HG02885 (cell line): ENCODE results near the gene RNF225.
A peak's percentile ranks its signal among the peaks of the same experiment; 100 is the strongest.
"Not testable (repeated sequence)": the region's sequence is repeated elsewhere in the genome, so short reads cannot be mapped to it uniquely, and the experiment has no call there.

Experiments
- ATAC-seq: cut with Tn5 transposase; IDR thresholded peaks from one replicate; pipeline ENCODE4 v1.9.1; 2021; ENCODE audit warnings: mild to moderate bottlenecking; ENCODE audit not compliant: unreplicated experiment, poor library complexity

The RNF225 gene

GRCh38 chr19:58361900-58362271 is 33.6 kb upstream of the RNF225 start:
- ATAC-seq = no peak

GRCh38 chr19:58362272-58362994 is 33.0 kb upstream of the RNF225 start, which contains the start of gene ZNF497:
TSS of gene ZNF497 (minus strand) at chr19:58362751. CDS start at chr19:58357635, 5,116 bp downstream.
- ATAC-seq = peak; percentile 92

DNA sequence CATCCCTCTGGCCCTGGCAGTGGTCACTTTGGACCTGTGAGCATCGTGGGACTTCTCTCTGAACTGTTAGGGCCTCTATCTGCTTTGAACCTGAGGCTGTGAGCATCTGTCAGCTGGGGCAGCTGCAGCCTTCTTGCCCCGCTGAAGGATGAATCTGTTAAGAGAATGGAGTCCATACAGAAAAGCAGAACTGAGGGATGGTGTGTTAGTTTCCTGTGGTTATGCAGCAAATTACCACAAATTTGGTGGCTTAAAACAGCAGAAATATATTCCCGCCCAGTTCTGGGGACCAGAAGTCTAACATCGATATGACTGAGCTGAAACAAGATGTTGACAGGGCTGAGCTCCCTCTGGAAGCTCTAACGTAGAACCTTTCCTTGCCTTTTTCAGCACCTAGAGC is 31.3 kb upstream of the RNF225 start:
- no peak for ATAC-seq

GRCh38 chr19:58366585-58367430 is 28.6 kb upstream of the RNF225 start:
- ATAC-seq = no peak

- ATAC-seq = no peak
Measured at GRCh38 chr19:58367698-58368454, 27.6 kb upstream of the RNF225 start.

DNA sequence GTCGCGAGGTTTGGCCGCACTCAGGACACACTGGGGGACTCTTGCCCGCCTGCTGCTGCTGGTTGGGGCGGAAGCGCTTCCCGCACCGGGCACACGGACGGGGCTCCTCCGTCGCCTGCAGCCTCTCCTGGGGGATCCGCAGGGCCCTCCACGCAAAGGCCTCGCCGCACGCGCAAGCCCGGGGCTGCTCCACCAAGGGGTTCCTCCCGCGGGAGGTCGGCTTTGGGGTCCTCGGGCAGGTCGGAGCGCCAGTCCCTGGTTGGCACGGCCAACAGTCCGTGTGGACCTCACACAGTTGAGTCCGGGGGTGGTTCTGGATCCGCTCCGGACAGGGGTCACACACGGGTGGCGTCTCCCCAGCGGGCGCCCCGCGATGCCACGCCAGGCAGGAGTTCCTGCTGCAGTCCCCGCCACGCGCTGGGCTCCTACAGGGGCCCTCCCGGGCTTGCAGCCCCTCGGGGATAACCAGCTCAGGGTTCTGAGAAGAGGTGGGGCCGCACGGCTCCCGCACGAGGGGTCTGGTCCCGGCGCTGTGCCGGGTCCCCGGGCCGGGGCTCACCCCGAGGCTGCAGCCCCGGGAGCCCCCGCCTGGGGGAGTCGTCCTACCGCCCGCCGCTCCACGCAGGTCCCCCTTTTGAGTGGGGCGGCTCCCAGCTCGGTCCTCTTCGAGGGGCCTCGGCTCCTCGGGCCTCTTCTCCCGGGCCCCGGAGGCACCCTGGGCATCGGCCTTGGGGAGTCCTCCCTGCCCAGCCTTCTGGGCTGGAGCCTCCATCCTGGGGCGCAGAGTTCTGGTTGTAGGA is 26.7 kb upstream of the RNF225 start:
- no peak for ATAC-seq

- no peak for ATAC-seq
Measured at GRCh38 chr19:58372311-58373133, 22.9 kb upstream of the RNF225 start.

GRCh38 chr19:58374200-58374599 is 21.3 kb upstream of the RNF225 start:
- ATAC-seq = no peak

GRCh38 chr19:58376724-58377123 is 18.7 kb upstream of the RNF225 start:
- ATAC-seq = not testable (repeated sequence)

GRCh38 chr19:58379246-58379645 is 16.2 kb upstream of the RNF225 start:
- no peak for ATAC-seq

GRCh38 chr19:58380037-58380661 is 15.3 kb upstream of the RNF225 start:
- ATAC-seq = no peak

- peak; percentile 79 for ATAC-seq
Measured at GRCh38 chr19:58380662-58381459, 14.6 kb upstream of the RNF225 start, which contains the start of gene ZNF837. TSS of gene ZNF837 (minus strand) at chr19:58381030. CDS start at chr19:58369332, 11,698 bp downstream.

DNA sequence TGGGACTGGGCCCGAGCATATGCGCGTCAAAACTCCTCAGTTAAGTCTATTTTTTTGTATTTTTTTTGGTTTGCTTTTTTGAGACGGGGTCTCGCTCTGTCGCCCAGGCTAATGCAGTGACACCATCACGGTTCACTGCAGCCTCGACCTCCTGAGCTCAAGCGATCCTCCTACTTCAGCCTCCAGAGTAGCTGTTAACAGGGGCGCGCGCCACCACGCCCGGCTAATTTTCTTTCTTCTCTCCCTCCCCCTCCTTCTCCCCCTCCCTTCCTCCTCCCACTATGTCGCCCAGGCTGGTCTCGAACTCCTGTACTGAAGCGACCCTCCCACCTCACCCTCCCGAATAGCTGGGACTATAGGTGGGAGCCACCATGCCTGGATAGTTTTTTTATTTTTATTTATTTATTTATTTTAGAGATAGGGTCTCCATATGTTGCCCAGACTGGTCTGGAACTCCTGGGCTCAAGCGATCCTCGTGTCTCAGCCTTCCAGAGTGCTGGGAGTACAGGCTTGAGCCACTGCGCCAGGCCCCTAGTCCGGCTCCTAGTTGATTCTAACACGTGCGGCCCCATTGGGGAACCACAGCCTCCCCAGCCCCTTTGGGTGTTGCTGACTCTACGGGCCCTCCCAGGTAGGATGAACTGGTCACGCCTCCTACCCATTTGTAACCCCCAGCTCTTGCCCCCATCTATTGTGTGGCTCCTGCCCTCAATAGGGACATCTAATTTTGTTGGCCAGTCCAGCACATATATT is 13.8 kb upstream of the RNF225 start:
- ATAC-seq = no peak

- ATAC-seq = no peak
Measured at GRCh38 chr19:58382997-58383603, 12.4 kb upstream of the RNF225 start.

DNA sequence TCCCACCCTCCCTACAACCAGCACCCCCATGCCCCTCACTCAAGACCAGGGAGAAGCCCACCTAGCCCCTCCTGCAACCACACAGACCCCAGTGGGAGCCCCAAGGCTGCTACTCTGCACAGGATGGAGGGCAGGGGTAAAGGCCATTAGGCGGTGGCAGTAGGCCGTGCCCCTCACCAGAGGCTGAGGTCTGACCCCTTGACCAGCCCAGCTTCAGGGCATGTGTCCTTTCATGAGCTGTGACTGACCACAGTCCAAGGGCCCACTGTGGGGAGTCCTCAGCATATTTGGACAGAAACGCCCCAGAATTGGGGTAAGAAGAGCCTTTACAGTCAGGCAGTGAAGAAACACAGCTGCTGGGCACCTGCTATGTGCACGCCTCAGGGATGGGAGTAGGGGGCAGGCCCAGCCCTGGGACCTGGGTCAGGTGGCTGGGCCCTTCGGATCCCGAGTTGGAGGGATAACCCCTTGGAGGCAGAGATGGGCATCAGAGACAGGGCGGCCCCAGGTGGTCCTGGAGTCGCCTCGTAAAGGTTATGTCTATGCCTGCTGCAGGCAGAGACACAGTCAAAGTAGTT is 10.1 kb upstream of the RNF225 start:
- ATAC-seq = no peak

- peak; percentile 12 for ATAC-seq
Measured at GRCh38 chr19:58385891-58386575, 9.4 kb upstream of the RNF225 start.
